Body of pancreas (tissue), 4 donors: ENCODE data around the gene PRPF18. TPM values are rescaled to one million over a fixed set of nuclear protein-coding genes. Genes with fewer than 3 reads are reported as not detected.

ENCODE experiments used
- ATAC-seq: fragments of 150-250 bp; one replicate; pipeline ENCODE4 v1.9.1; 2016
- DNase-seq, 4 donors: peaks; one replicate each; pipeline ENCODE4 v3.0.0-alpha.2; 2019
- H3K27ac ChIP-seq, 4 donors: fragments of 200-600 bp; sonication (generic); 1 replicate in 3 of 4; 2 replicates in 1 of 4; pipeline versions ENCODE4 v1.5.1 to v1.6.1; 2016 to 2019; ENCODE audit warnings: mild to moderate bottlenecking in 1 of 4, mixed read lengths in 1 of 4, moderate library complexity in 1 of 4
- H3K27me3 ChIP-seq, 2 donors: fragments of 200-600 bp; sonication (generic); one replicate each; pipeline ENCODE4 v1.6.0; 2016; ENCODE audit warnings: mild to moderate bottlenecking in 1 of 2
- H3K36me3 ChIP-seq, 2 donors: fragments of 200-600 bp; sonication (generic); replicated peaks in 1 of 2; 2 replicates each; pipeline ENCODE4 v1.5.1; 2016; ENCODE audit warnings: low read depth in 2 of 2; ENCODE audit not compliant: insufficient read depth in 1 of 2
- H3K4me1 ChIP-seq: fragments of 200-600 bp; sonication (generic); one replicate; pipeline ENCODE4 v1.6.0; 2016
- H3K4me3 ChIP-seq, 2 donors: fragments of 200-600 bp; sonication (generic); 1 replicate in 1 of 2; 2 replicates in 1 of 2; pipeline ENCODE4 v1.5.1; 2016 to 2019
- H3K9me3 ChIP-seq, 3 donors: fragments of 200-600 bp; sonication (generic); 1 replicate in 2 of 3; 2 replicates in 1 of 3; pipeline ENCODE4 v1.5.1; 2016
- CTCF ChIP-seq, 7 experiments: fragments of 450-650 bp in 4 of 7; fragments of 200-600 bp in 3 of 7; sonication (generic) in 3 of 7; IDR thresholded peaks; one replicate each; pipeline ENCODE4 v1.5.1; 2016 to 2019; ENCODE audit warnings: antibody characterized with exemption in 7 of 7
- POLR2A ChIP-seq, 3 donors: fragments of 450-650 bp; IDR thresholded peaks; one replicate each; pipeline ENCODE4 v1.6.1; 2016; ENCODE audit warnings: antibody characterized with exemption in 3 of 3, mild to moderate bottlenecking in 2 of 3
- WGBS, 2 donors: methylation state at CpG; one replicate each; pipeline ENCODE4 v1.1.5; 2017; 5-methylcytosine and 5-hydroxymethylcytosine counted together
- intact Hi-C: fragments of 100-400 bp; cut with DNase I; formaldehyde crosslinking; loops from one replicate; pipeline ENCODE4 v1.15.1; 2023
- total RNA-seq, 2 donors: library from RNA; depleted of rRNA; stranded (reverse); fragments of >200 nt; gene quantifications; one replicate each; pipeline ENCODE4 v1.1.0, GENCODE V29; 2016

PRPF18 gene
- total RNA-seq, 2 donors from 2014 or later, result 13.8 to 22.8 TPM

DNA sequence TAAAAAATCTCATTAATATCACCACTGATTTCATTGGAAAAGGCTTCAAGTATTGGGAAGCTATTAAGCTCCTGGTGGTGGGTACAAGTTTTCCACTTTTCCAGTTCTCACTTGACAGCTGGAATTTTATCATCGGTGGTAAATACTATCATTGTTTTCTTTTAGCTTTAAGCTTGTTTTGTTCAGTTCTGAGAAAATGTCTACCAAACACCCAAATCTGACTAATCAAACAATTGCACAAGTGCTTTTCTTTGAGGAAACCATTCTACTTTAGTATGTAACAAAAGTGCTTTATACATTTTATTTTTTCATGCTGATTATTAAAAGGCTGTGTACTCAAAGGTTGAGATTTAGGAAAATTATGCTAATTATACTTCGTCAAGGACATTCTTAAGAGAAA lies 7.9 kb downstream of the PRPF18 start:
- DNase-seq (no peak), ATAC-seq (no peak)
- TF ChIP-seq POLR2A (IDR thresholded peaks at IDR 0.05), result no peak
- TF ChIP-seq CTCF (IDR thresholded peaks at IDR 0.05), result no peak
- Histone ChIP-seq H3K27ac (no peak overlapping the region), H3K9me3 (no peaks in the 10 kb centered on the region), H3K27me3 (no peaks in the 10 kb centered on the region), H3K4me1 (peaks cover 9% of the 10 kb centered on the region), H3K4me3 (no peak overlapping the region), H3K36me3 (peaks cover 0 to 2% of the 10 kb centered on the region in 2 donors)
- intact Hi-C loops, result no loop called here
- WGBS, 2 donors, result 50% methylated on average over 2 of the region's 2 CpGs

- 84 to 85% methylated on average over 5 of the region's 5 CpGs for WGBS, 2 donors
- Histone ChIP-seq H3K36me3 (peaks cover 0 to 1% of the 10 kb centered on the region in 2 donors), H3K4me1 (peaks cover 9% of the 10 kb centered on the region), H3K27me3 (no peaks in the 10 kb centered on the region), H3K27ac (no peak overlapping the region), H3K4me3 (no peak overlapping the region), H3K9me3 (no peaks in the 10 kb centered on the region)
- DNase-seq, result no peak
- TF ChIP-seq CTCF (IDR thresholded peaks at IDR 0.05), result no peak
- no peak for TF ChIP-seq POLR2A (IDR thresholded peaks at IDR 0.05)
- ATAC-seq, result no peak
- intact Hi-C loops, result no loop called here
Measured at GRCh38 chr10:13597909-13598308, 11.1 kb downstream of the PRPF18 start.

DNA sequence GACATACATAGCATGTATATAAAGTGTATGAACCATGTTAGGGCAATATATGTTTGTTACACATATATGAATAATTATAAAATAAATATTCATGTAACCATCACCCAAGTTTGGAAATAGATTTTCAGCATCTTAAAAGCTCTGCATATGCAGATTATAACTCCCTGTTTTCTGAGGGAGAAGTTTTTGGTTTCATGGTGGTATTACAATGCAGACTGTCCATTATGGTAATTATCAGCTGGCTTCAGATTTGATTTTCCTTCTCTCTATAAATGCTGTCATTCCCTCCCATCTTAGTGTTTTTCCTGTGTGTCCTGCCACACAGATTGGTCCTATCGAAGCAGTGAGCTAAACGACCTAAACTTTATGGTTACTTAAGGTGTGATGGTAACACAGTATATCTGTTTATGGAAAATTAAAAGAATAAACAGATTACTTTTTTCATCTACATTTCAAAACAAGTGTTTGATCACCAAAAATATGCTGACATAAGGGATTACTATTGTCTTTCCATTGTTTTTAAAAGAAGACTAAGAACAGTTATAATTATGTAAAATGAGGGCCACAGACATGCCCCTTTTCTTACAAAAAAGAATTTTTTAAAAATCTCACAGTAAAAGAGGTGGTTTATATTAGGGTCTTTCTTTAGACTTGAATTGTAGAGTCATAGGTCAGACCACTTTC lies 17.7 kb downstream of the PRPF18 start:
- Histone ChIP-seq H3K27me3 (no peaks in the 10 kb centered on the region), H3K36me3 (peaks cover 0 to 9% of the 10 kb centered on the region in 2 donors), H3K9me3 (no peaks in the 10 kb centered on the region), H3K4me3 (no peak overlapping the region), H3K4me1 (no peaks in the 10 kb centered on the region), H3K27ac (no peak overlapping the region)
- ATAC-seq, result no peak
- DNase-seq, result no peak
- TF ChIP-seq CTCF (IDR thresholded peaks at IDR 0.05) (no peak), POLR2A (IDR thresholded peaks at IDR 0.05) (no peak)
- intact Hi-C loops, result no loop called here
- WGBS, 2 donors, result 75 to 84% methylated on average over 2 of the region's 2 CpGs

DNA sequence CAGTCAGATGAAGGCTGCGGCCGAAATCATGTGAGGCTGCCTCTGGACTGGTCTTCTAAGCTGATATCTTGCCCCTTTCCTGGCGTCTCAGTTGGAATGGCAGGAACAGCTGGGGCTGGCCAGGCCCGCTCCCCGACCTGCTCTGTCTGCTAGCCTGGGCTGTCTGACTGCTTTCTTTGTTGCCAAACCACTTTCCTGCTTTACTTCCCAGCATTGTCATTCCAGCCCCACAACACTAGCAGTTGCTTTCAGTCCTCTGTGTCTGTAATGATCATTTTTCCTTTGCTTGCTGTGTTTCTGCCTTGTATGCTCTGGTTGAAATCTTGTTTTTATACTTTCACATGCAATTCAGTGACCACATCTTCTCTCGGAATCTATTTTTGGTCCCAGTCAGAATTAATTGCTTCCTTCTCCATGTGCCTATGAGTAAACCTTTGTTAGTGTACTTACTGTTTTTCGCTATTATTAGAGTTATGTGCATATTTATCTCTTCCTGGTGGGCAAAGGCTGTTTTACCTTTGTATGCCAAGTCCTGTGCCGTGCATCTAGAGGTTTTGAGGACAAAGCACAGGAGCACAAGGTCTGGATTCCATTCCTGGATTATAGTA lies 21.6 kb downstream of the PRPF18 start:
- Histone ChIP-seq H3K27me3 (no peaks in the 10 kb centered on the region), H3K4me1 (no peaks in the 10 kb centered on the region), H3K27ac (peak overlapping the region in 3 of 4 donors; percentile 49 to 59 (median 58)), H3K36me3 (peaks cover 0 to 17% of the 10 kb centered on the region in 2 donors), H3K9me3 (no peaks in the 10 kb centered on the region), H3K4me3 (no peak overlapping the region)
- ATAC-seq, result peak; percentile 65
- DNase-seq, result peak in 3 of 4 donors; percentile 15 to 28 (median 18)
- intact Hi-C loops, result no loop called here
- TF ChIP-seq CTCF (IDR thresholded peaks at IDR 0.05) (no peak), POLR2A (IDR thresholded peaks at IDR 0.05) (peak in 1 of 3 donors; percentile 12)
- 63 to 65% methylated on average over 8 of the region's 8 CpGs for WGBS, 2 donors
